HEK293T (cell line): Measurements from ENCODE around the gene COL1A1.

Experiments
- ARNT ChIP-seq: fragments of 450-650 bp; IDR thresholded peaks from 2 replicates; pipeline ENCODE4 v1.6.1; 2017; ENCODE audit warnings: mild to moderate bottlenecking
- CTBP1 ChIP-seq: fragments of 450-650 bp; IDR thresholded peaks from 2 replicates; pipeline ENCODE4 v1.6.1; 2016; ENCODE audit warnings: borderline replicate concordance
- ELF4 ChIP-seq: fragments of 450-650 bp; IDR thresholded peaks from 2 replicates; pipeline ENCODE4 v1.6.1; 2017; ENCODE audit warnings: antibody characterized with exemption
- FOXK2 ChIP-seq: fragments of 450-650 bp; IDR thresholded peaks from 2 replicates; pipeline ENCODE4 v1.6.1; 2016; ENCODE audit warnings: mild to moderate bottlenecking
- FOXM1 ChIP-seq: fragments of 450-650 bp; IDR thresholded peaks from 2 replicates; pipeline ENCODE4 v1.6.1; 2017; ENCODE audit warnings: mild to moderate bottlenecking, borderline replicate concordance
- HDGF ChIP-seq: fragments of 450-650 bp; IDR thresholded peaks from 2 replicates; pipeline ENCODE4 v1.6.1; 2017; ENCODE audit warnings: antibody characterized with exemption, borderline replicate concordance
- NFRKB ChIP-seq: fragments of 450-650 bp; IDR thresholded peaks from 2 replicates; pipeline ENCODE4 v1.6.1; 2016; ENCODE audit warnings: mild to moderate bottlenecking, moderate library complexity
- SP1 ChIP-seq: fragments of 450-650 bp; IDR thresholded peaks from 2 replicates; pipeline ENCODE4 v1.6.1; 2017
- SUZ12 ChIP-seq: fragments of 450-650 bp; IDR thresholded peaks from 2 replicates; pipeline ENCODE4 v1.6.1; 2016; ENCODE audit warnings: mild to moderate bottlenecking
- TARDBP ChIP-seq: fragments of 450-650 bp; IDR thresholded peaks from 2 replicates; pipeline ENCODE4 v1.6.1; 2016
- ZNF384 ChIP-seq: fragments of 450-650 bp; IDR thresholded peaks from 2 replicates; pipeline ENCODE4 v1.6.1; 2016

DNA sequence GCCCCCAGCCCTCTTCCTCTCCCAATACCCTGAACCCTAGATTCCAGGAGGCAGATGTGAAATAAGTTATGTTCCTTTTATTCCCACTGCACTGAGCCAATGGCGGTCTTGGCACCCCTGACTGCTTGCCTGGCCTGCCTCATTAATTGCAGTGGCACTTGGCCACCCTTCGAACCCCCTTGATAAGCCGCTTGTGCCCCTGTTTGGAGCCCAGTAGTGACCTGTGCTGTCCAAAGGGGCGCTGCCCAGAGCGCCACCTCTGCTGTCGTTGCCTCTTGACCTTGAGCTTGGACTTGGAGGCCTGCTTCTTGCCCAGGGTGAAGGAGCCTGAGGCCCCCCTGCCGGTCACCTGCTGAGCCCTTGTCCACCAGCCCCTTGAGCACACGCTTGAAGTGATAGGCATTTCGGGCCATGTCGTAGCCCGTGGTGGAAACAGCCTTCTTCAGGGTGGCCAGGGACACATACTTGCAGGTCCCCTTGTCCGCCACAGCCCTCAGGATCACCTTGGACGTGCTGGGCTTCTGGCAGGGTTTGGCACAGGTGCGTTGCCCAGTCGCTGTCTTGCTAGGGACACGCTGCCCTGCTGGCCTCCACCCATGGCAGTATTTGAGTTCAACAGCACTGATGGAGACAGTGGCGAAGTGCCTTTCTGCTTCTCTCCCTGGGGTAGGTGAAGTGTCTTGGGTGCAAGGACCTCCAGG is 29.9 kb downstream of the COL1A1 start:
- TF ChIP-seq SP1 (no peak), FOXK2 (no peak), FOXM1 (no peak), TARDBP (no peak), CTBP1 (no peak), ARNT (no peak), ELF4 (no peak), SUZ12 (no peak), NFRKB (no peak), HDGF (no peak), ZNF384 (no peak)
